GM19328 (cell line): ENCODE results near the gene GOLGA3.

ENCODE experiments used
- ATAC-seq: cut with Tn5 transposase; IDR thresholded peaks from one replicate; pipeline ENCODE4 v1.9.1; 2021; ENCODE audit warnings: mild to moderate bottlenecking, moderate library complexity; ENCODE audit not compliant: unreplicated experiment

The GOLGA3 gene

GRCh38 chr12:132727091-132727794 is 101.4 kb downstream of the GOLGA3 start:
- no peak for ATAC-seq

GRCh38 chr12:132726386-132726785 is 102.3 kb downstream of the GOLGA3 start:
- no peak for ATAC-seq

- no peak for ATAC-seq
Observed at GRCh38 chr12:132724506-132725241, 104.0 kb downstream of the GOLGA3 start.

- ATAC-seq = no peak
Observed at GRCh38 chr12:132723764-132724140, 104.9 kb downstream of the GOLGA3 start.

- ATAC-seq = no peak
Observed at GRCh38 chr12:132723015-132723763, 105.5 kb downstream of the GOLGA3 start.

GRCh38 chr12:132720606-132721345 is 107.9 kb downstream of the GOLGA3 start:
- no peak for ATAC-seq

GRCh38 chr12:132719954-132720324 is 108.7 kb downstream of the GOLGA3 start:
- ATAC-seq = no peak

- no peak for ATAC-seq
Observed at GRCh38 chr12:132719141-132719953, 109.3 kb downstream of the GOLGA3 start.
